B cell (primary cell): ENCODE data around the gene TCP11X1. TPM values are rescaled to one million over a fixed set of nuclear protein-coding genes. Genes with fewer than 3 reads are reported as not detected.
"Not testable (repeated sequence)": the region's sequence is repeated elsewhere in the genome, so short reads cannot be mapped to it uniquely, and the experiment has no call there.

Experiments used
- ATAC-seq: fragments of 200-7000 bp; cut with Tn5 transposase; one replicate; pipeline ENCODE4 v1.10.0; 2021; ENCODE audit warnings: low read depth, mild to moderate bottlenecking, moderate number of reproducible peaks, moderate library complexity
- CTCF ChIA-PET: fragments of 350-600 bp; sonication (Branson Sonifier 250); formaldehyde crosslinking; loops from one replicate; lab custom pipeline; 2021; ENCODE audit warnings: antibody characterized with exemption, inconsistent platforms; lab: Charles Lee
- POLR2A ChIA-PET: fragments of 350-600 bp; sonication (Branson Sonifier 250); formaldehyde crosslinking; loops from one replicate; lab custom pipeline; 2021; ENCODE audit warnings: antibody characterized with exemption; lab: Charles Lee
- DNase-seq: peaks from one replicate; pipeline ENCODE4 v3.0.0; 2013
- H2AFZ ChIP-seq: 2 replicates; pipeline ENCODE4 v1.6.1; 2012; ENCODE audit warnings: mild to moderate bottlenecking, low read depth, low read length; ENCODE audit not compliant: insufficient read depth, poor library complexity, severe bottlenecking
- H3K27ac ChIP-seq, 2 donors: 1 replicate in 1 of 2; 2 replicates in 1 of 2; pipeline ENCODE4 v1.5.1; 2012 to 2013; ENCODE audit warnings: low read length in 2 of 2, mild to moderate bottlenecking in 2 of 2, moderate library complexity in 1 of 2
- H3K27me3 ChIP-seq, 4 experiments: fragments of 200-600 bp in 1 of 4; sonication (generic) in 1 of 4; replicated peaks in 1 of 4; 1 replicate in 2 of 4; 2 replicates in 2 of 4; pipeline versions ENCODE4 v1.6.1 to v1.7.0; 2013 to 2016; ENCODE audit warnings: low read length in 3 of 4, mild to moderate bottlenecking in 2 of 4, mixed read lengths in 1 of 4, moderate library complexity in 1 of 4; ENCODE audit not compliant: insufficient read depth in 4 of 4, control insufficient read depth in 3 of 4; ENCODE audit errors: control extremely low read depth in 1 of 4
- H3K36me3 ChIP-seq, 2 experiments: replicated peaks in 1 of 2; 1 replicate in 1 of 2; 2 replicates in 1 of 2; pipeline versions ENCODE4 v1.6.1 to v1.7.1; 2013; ENCODE audit warnings: low read length in 1 of 2; ENCODE audit not compliant: insufficient read depth in 2 of 2, control insufficient read depth in 1 of 2; ENCODE audit errors: control extremely low read depth in 1 of 2, extremely low read depth in 1 of 2
- H3K4me1 ChIP-seq, 2 donors: fragments of 200-600 bp in 1 of 2; sonication (generic) in 1 of 2; 1 replicate in 1 of 2; 2 replicates in 1 of 2; pipeline versions ENCODE4 v1.5.1 to v1.6.1; 2013 to 2017; ENCODE audit warnings: low read length in 2 of 2; ENCODE audit not compliant: control insufficient read depth in 2 of 2, insufficient read depth in 2 of 2
- H3K4me2 ChIP-seq: replicated peaks from 2 replicates; pipeline ENCODE3; 2012; ENCODE audit warnings: mild to moderate bottlenecking, low read depth, low read length; ENCODE audit not compliant: poor library complexity, severe bottlenecking
- H3K4me3 ChIP-seq, 5 experiments: fragments of 200-600 bp in 1 of 5; sonication (generic) in 1 of 5; 1 replicate in 3 of 5; 2 replicates in 2 of 5; pipeline versions ENCODE4 v1.5.1 to v1.7.0; 2011 to 2016; ENCODE audit warnings: low read length in 4 of 5, mild to moderate bottlenecking in 4 of 5, low read depth in 2 of 5, control low read depth in 1 of 5, moderate library complexity in 1 of 5; ENCODE audit not compliant: insufficient read depth in 1 of 5; ENCODE audit errors: control extremely low read depth in 1 of 5, extremely low read depth in 1 of 5
- H3K79me2 ChIP-seq: fragments of 200-600 bp; sonication (generic); one replicate; pipeline ENCODE4 v1.6.0; 2016; ENCODE audit warnings: low read length; ENCODE audit not compliant: control insufficient read depth, insufficient read depth
- H3K9ac ChIP-seq: fragments of 200-600 bp; sonication (generic); 2 replicates; pipeline ENCODE4 v1.6.1; 2017; ENCODE audit warnings: mild to moderate bottlenecking, low read length, moderate library complexity
- H3K9me3 ChIP-seq, 3 donors: one replicate each; pipeline versions ENCODE4 v1.6.1 to v1.7.1; 2013; ENCODE audit warnings: low read length in 2 of 3; ENCODE audit not compliant: control insufficient read depth in 2 of 3, insufficient read depth in 1 of 3; ENCODE audit errors: control extremely low read depth in 1 of 3
- H4K20me1 ChIP-seq: 2 replicates; pipeline ENCODE4 v1.6.0; 2012; ENCODE audit warnings: mild to moderate bottlenecking, low read length; ENCODE audit not compliant: insufficient read depth, control insufficient read depth, poor library complexity, severe bottlenecking
- H3K27ac Mint-ChIP-seq: one replicate; pipeline ENCODE4 v1.8.0; 2021; ENCODE audit warnings: mixed read lengths
- H3K27me3 Mint-ChIP-seq: one replicate; pipeline ENCODE4 v1.8.0; 2021; ENCODE audit warnings: mixed read lengths
- H3K4me1 Mint-ChIP-seq: one replicate; pipeline ENCODE4 v1.8.0; 2021; ENCODE audit warnings: mixed read lengths
- H3K4me3 Mint-ChIP-seq: one replicate; pipeline ENCODE4 v1.8.0; 2021; ENCODE audit warnings: mixed read lengths
- H3K9me3 Mint-ChIP-seq: one replicate; pipeline ENCODE4 v1.8.0; 2022; ENCODE audit warnings: mixed read lengths; ENCODE audit not compliant: insufficient read depth
- WGBS: methylation state at CpG from one replicate; pipeline ENCODE4 v1.1.5; 2013; ENCODE audit warnings: missing lambda C conversion rate; ENCODE audit not compliant: insufficient coverage; 5-methylcytosine and 5-hydroxymethylcytosine counted together
- intact Hi-C: fragments of 100-400 bp; cut with micrococcal nuclease; formaldehyde crosslinking; loops from one replicate; pipeline ENCODE4 v1.10.0; 2022
- polyA plus RNA-seq: library from polyadenylated mRNA; depleted of rRNA; stranded (reverse); fragments of >200 nt; gene quantifications from 2 replicates; pipeline ENCODE4 v1.2.3, GENCODE V29; 2012
- total RNA-seq, 2 donors: library from RNA; stranded (reverse); fragments of 120-200 nt in 1 of 2; gene quantifications; 1 replicate in 1 of 2; 2 replicates in 1 of 2; pipeline versions ENCODE4 v1.2.3 to v1.2.4, GENCODE V29; 2013 to 2022

The TCP11X1 gene
- total and polyA plus RNA-seq, 2 donors (not counting 1 experiment from before 2014, with no cell fraction given), result not detected

GRCh38 chrX:102216497-102216896 lies 1.4 kb downstream of the TCP11X1 start:
- intact Hi-C loops, H3K9ac ChIP-seq, H3K4me3 ChIP-seq, H3K27ac ChIP-seq, H3K27ac Mint-ChIP-seq, H3K4me2 ChIP-seq, H3K4me3 Mint-ChIP-seq, H3K9me3 ChIP-seq, H4K20me1 ChIP-seq, POLR2A ChIA-PET, H3K27me3 Mint-ChIP-seq, H3K36me3 ChIP-seq, H3K4me1 Mint-ChIP-seq, H3K79me2 ChIP-seq, H2AFZ ChIP-seq, CTCF ChIA-PET, H3K9me3 Mint-ChIP-seq, H3K27me3 ChIP-seq, DNase-seq, H3K4me1 ChIP-seq, ATAC-seq: not testable (repeated sequence)
- no CpG with 5 or more reads among the region's 3 CpGs for WGBS

GRCh38 chrX:102235678-102236077 lies 20.6 kb downstream of the TCP11X1 start:
- H3K4me3 ChIP-seq, POLR2A ChIA-PET, H3K27ac Mint-ChIP-seq, H4K20me1 ChIP-seq, H3K36me3 ChIP-seq, H3K4me1 Mint-ChIP-seq, H2AFZ ChIP-seq, H3K9ac ChIP-seq, H3K9me3 Mint-ChIP-seq, H3K27me3 Mint-ChIP-seq, H3K27ac ChIP-seq, ATAC-seq, H3K79me2 ChIP-seq, H3K4me1 ChIP-seq, CTCF ChIA-PET, intact Hi-C loops, DNase-seq, H3K9me3 ChIP-seq, H3K4me2 ChIP-seq, H3K4me3 Mint-ChIP-seq, H3K27me3 ChIP-seq: not testable (repeated sequence)
- WGBS, result no CpG with 5 or more reads among the region's 7 CpGs

GRCh38 chrX:102240265-102240664 lies 25.2 kb downstream of the TCP11X1 start:
- H3K4me1 ChIP-seq, H3K9me3 ChIP-seq, H3K79me2 ChIP-seq, H3K36me3 ChIP-seq, H3K4me3 Mint-ChIP-seq, H3K27ac ChIP-seq, H2AFZ ChIP-seq, POLR2A ChIA-PET, H3K27ac Mint-ChIP-seq, H3K27me3 ChIP-seq, H3K4me2 ChIP-seq, ATAC-seq, DNase-seq, intact Hi-C loops, H3K4me3 ChIP-seq, H3K27me3 Mint-ChIP-seq, CTCF ChIA-PET, H4K20me1 ChIP-seq, H3K4me1 Mint-ChIP-seq, H3K9me3 Mint-ChIP-seq, H3K9ac ChIP-seq: not testable (repeated sequence)
- WGBS, result no CpG with 5 or more reads among the region's 15 CpGs

- H2AFZ ChIP-seq, H3K4me3 ChIP-seq, H3K27ac ChIP-seq, DNase-seq, ATAC-seq, H4K20me1 ChIP-seq, H3K79me2 ChIP-seq, H3K4me3 Mint-ChIP-seq, H3K27ac Mint-ChIP-seq, H3K36me3 ChIP-seq, H3K9me3 ChIP-seq, CTCF ChIA-PET, POLR2A ChIA-PET, H3K27me3 Mint-ChIP-seq, intact Hi-C loops, H3K9me3 Mint-ChIP-seq, H3K4me1 Mint-ChIP-seq, H3K27me3 ChIP-seq, H3K4me1 ChIP-seq, H3K9ac ChIP-seq, H3K4me2 ChIP-seq: not testable (repeated sequence)
- no CpG with 5 or more reads among the region's 9 CpGs for WGBS
Measured at GRCh38 chrX:102246893-102247292, 31.8 kb downstream of the TCP11X1 start, which contains the start of gene NXF2. Gene NXF2, plus strand, starts transcription at chrX:102247167. Its CDS starts 59,912 bp downstream, at chrX:102307079.
